HepG2 (cell line): ENCODE results near the gene LMOD1. TPM values are rescaled to one million over a fixed set of nuclear protein-coding genes. Genes with fewer than 3 reads are reported as not detected.

Source experiments
- FOXP4 ChIP-seq: sonication (generic); formaldehyde crosslinking; IDR thresholded peaks from 2 replicates; pipeline ENCODE4 v1.4.0; 2020; ENCODE audit warnings: missing genetic modification reagents
- KIAA2018 ChIP-seq: sonication (generic); formaldehyde crosslinking; IDR thresholded peaks from 2 replicates; pipeline ENCODE4 v1.5.0; 2020; ENCODE audit warnings: mild to moderate bottlenecking, missing genetic modification reagents, borderline replicate concordance
- RBFOX2 ChIP-seq: fragments of 200-400 bp; formaldehyde crosslinking; IDR thresholded peaks from 2 replicates; pipeline ENCODE4 v1.6.1; 2017; ENCODE audit warnings: low read depth, mild to moderate bottlenecking, low read length
- TBX2 ChIP-seq: sonication (generic); formaldehyde crosslinking; IDR thresholded peaks from 2 replicates; pipeline ENCODE4 v1.5.0; 2020; ENCODE audit warnings: missing genetic modification reagents, mild to moderate bottlenecking, borderline replicate concordance
- TCF12 ChIP-seq, 2 experiments: fragments of 450-650 bp in 1 of 2; sonication (generic) in 1 of 2; formaldehyde crosslinking in 1 of 2; IDR thresholded peaks; 2 replicates each; pipeline versions ENCODE4 v1.6.1 to v1.8.0; 2017 to 2022; ENCODE audit warnings: antibody characterized with exemption in 1 of 2, mild to moderate bottlenecking in 1 of 2, missing genetic modification reagents in 1 of 2, moderate library complexity in 1 of 2
- THAP7 ChIP-seq: sonication (generic); formaldehyde crosslinking; IDR thresholded peaks from 2 replicates; pipeline ENCODE4 v1.8.1; 2023; ENCODE audit warnings: mild to moderate bottlenecking, missing genetic modification reagents
- TRIM24 ChIP-seq: sonication (generic); formaldehyde crosslinking; IDR thresholded peaks from 2 replicates; pipeline ENCODE4 v1.8.0; 2022; ENCODE audit warnings: mild to moderate bottlenecking, missing genetic modification reagents
- ZBTB49 ChIP-seq: sonication (generic); formaldehyde crosslinking; IDR thresholded peaks from 2 replicates; pipeline ENCODE4 v1.4.0; 2020; ENCODE audit warnings: missing genetic modification reagents, borderline replicate concordance
- ZNF512B ChIP-seq: sonication (generic); formaldehyde crosslinking; IDR thresholded peaks from 2 replicates; pipeline ENCODE4 v1.5.1; 2020; ENCODE audit warnings: missing genetic modification reagents, mild to moderate bottlenecking, borderline replicate concordance
- ZNF747 ChIP-seq: sonication (generic); formaldehyde crosslinking; IDR thresholded peaks from 2 replicates; pipeline ENCODE4 v1.8.1; 2023; ENCODE audit warnings: missing genetic modification reagents, mild to moderate bottlenecking, borderline replicate concordance
- polyA plus RNA-seq, 8 experiments: library from polyadenylated mRNA; depleted of rRNA in 3 of 8; stranded (reverse) in 7 of 8; unstranded in 1 of 8; fragments of >200 nt; fragmentation: Illumina TruSeq in 4 of 8; extraction: Trizol in 4 of 8; gene quantifications; 2 replicates each; pipeline versions ENCODE4 v1.2.1 to v1.2.3, GENCODE V29; 2011 to 2016; ENCODE audit warnings: low read depth in 4 of 8, missing spikeins in 1 of 8, mixed read lengths in 1 of 8; ENCODE audit not compliant: insufficient read depth in 1 of 8
- total RNA-seq, 5 experiments: library from RNA; depleted of rRNA; stranded (reverse); fragments of >200 nt; fragmentation: Illumina TruSeq; extraction: Trizol; gene quantifications; 2 replicates each; pipeline ENCODE4 v1.2.3, GENCODE V29; 2016; ENCODE audit warnings: low read depth in 1 of 5

LMOD1 gene
- total and polyA plus RNA-seq, 2 of the 13 experiments (the other 11 are each of a cell fraction or from before 2014, with no cell fraction given) = not detected

- peak; percentile 61; the same call in 1 of the 2 replicates for TF ChIP-seq FOXP4 (CRISPR knock-in tag)
- TF ChIP-seq ZBTB49 (CRISPR knock-in tag) = no peak
- peak; percentile 87 for TF ChIP-seq RBFOX2
- TF ChIP-seq TRIM24 (CRISPR knock-in tag) = no peak
- peak; percentile 32; the same call in 1 of the 2 replicates for TF ChIP-seq ZNF747 (CRISPR knock-in tag)
- peak; percentile 48; the same call in 1 of the 2 replicates for TF ChIP-seq TBX2 (CRISPR knock-in tag)
- TF ChIP-seq THAP7 (CRISPR knock-in tag) = peak; percentile 47; the same call in 1 of the 2 replicates
- peak; percentile 86 for TF ChIP-seq ZNF512B (CRISPR knock-in tag)
- 0 out of 2 replicates have a peak, but pooled peaks have one; percentile 21 for TF ChIP-seq KIAA2018
- TF ChIP-seq TCF12 (IDR thresholded peaks at IDR 0.05) = no peak
- TF ChIP-seq TCF12 (CRISPR knock-in tag; IDR thresholded peaks at IDR 0.05) = no peak
Observed at GRCh38 chr1:201955009-201955728, 8.8 kb upstream of the LMOD1 start, which contains the start of gene TIMM17A (continued).
